K562 (cell line): ENCODE measurements around the gene MOCS3. TPM values are rescaled to one million over a fixed set of nuclear protein-coding genes. Genes with fewer than 3 reads are reported as not detected.

ENCODE experiments used
- CCNT2 ChIP-seq: IDR thresholded peaks from 2 replicates; pipeline ENCODE4 v1.6.1; 2011; ENCODE audit warnings: borderline replicate concordance, low read depth, mild to moderate bottlenecking, moderate library complexity, mixed read lengths, low read length; ENCODE audit not compliant: insufficient read length; ENCODE audit errors: extremely low read depth
- CREB1 ChIP-seq, 2 experiments: sonication (generic) in 1 of 2; formaldehyde crosslinking in 1 of 2; IDR thresholded peaks; 2 replicates each; pipeline versions ENCODE4 v1.6.1 to v1.8.0; 2012 to 2022; ENCODE audit warnings: inconsistent platforms in 1 of 2, mild to moderate bottlenecking in 1 of 2, missing genetic modification reagents in 1 of 2, moderate library complexity in 1 of 2
- CREM ChIP-seq: IDR thresholded peaks from 2 replicates; pipeline ENCODE4 v1.6.1; 2014; ENCODE audit warnings: antibody characterized with exemption, low read depth
- CTBP1 ChIP-seq: fragments of 450-650 bp; IDR thresholded peaks from 2 replicates; pipeline ENCODE4 v1.6.1; 2016; ENCODE audit warnings: borderline replicate concordance
- NFIC ChIP-seq: fragments of 450-650 bp; IDR thresholded peaks from 2 replicates; pipeline ENCODE4 v1.6.1; 2017; ENCODE audit warnings: mild to moderate bottlenecking, inconsistent platforms
- NR2C2 ChIP-seq, 2 experiments: fragments of 200-800 bp in 1 of 2; sonication (Bioruptor generic) in 1 of 2; sonication (generic) in 1 of 2; formaldehyde crosslinking in 1 of 2; IDR thresholded peaks; 2 replicates each; pipeline versions ENCODE4 v1.6.1 to v1.8.0; 2016 to 2022; ENCODE audit warnings: mild to moderate bottlenecking in 1 of 2, missing compliant biosample characterization in 1 of 2, missing genetic modification characterization in 1 of 2, missing genetic modification reagents in 1 of 2
- POLR2AphosphoS5 ChIP-seq: IDR thresholded peaks from 2 replicates; pipeline ENCODE4 v1.6.1; 2011; ENCODE audit warnings: mild to moderate bottlenecking, low read depth, low read length, moderate library complexity; ENCODE audit not compliant: control insufficient read depth, insufficient read depth
- TAF1 ChIP-seq: IDR thresholded peaks from 2 replicates; pipeline ENCODE4 v1.6.1; 2011; ENCODE audit warnings: mild to moderate bottlenecking, low read length, moderate library complexity; ENCODE audit not compliant: insufficient read depth, control insufficient read depth, severe bottlenecking; ENCODE audit errors: extremely low read depth
- TCF3 ChIP-seq: sonication (generic); formaldehyde crosslinking; IDR thresholded peaks from 2 replicates; pipeline ENCODE4 v1.4.0; 2020; ENCODE audit warnings: mild to moderate bottlenecking, missing genetic modification reagents
- ZBTB7A ChIP-seq: IDR thresholded peaks from 2 replicates; pipeline ENCODE4 v1.6.1; 2011; ENCODE audit warnings: low read depth, mild to moderate bottlenecking, low read length, moderate library complexity, borderline replicate concordance; ENCODE audit not compliant: control insufficient read depth
- polyA plus RNA-seq, 8 experiments: library from polyadenylated mRNA; depleted of rRNA in 4 of 8; stranded (reverse) in 5 of 8; unstranded in 3 of 8; fragments of >200 nt; fragmentation: Nextera tagmentation in 2 of 8; fragmentation: Illumina TruSeq in 1 of 8; extraction: Ambion mirVana in 2 of 8; extraction: Trizol in 1 of 8; gene quantifications; 2 replicates each; pipeline versions ENCODE4 v1.2.1 to v1.2.3, GENCODE V29; 2011 to 2014; ENCODE audit warnings: inconsistent platforms in 1 of 8, missing spikeins in 1 of 8
- total RNA-seq, 7 experiments: library from RNA; depleted of rRNA in 6 of 7; stranded (reverse); fragments of >200 nt in 6 of 7; fragmentation: Illumina TruSeq in 2 of 7; extraction: Trizol in 2 of 7; gene quantifications; 2 replicates each; pipeline versions ENCODE4 v1.2.1 to v1.2.3, GENCODE V29; 2011 to 2021; ENCODE audit warnings: low replicate concordance in 1 of 7
- TF ChIP-seq, protein P1 (sequence below): fragments of 450-650 bp; IDR thresholded peaks from 2 replicates; pipeline ENCODE4 v1.6.1; 2018; ENCODE audit not compliant: partially characterized antibody
- TF ChIP-seq, protein P2 (sequence below): fragments of 250-450 bp; sonication (Bioruptor Pico); IDR thresholded peaks from 2 replicates; pipeline ENCODE4 v1.5.0; 2021
- TF ChIP-seq, protein P3 (sequence below), 3 experiments: fragments of 200-800 bp in 1 of 3; fragments of 250-450 bp in 1 of 3; fragments of 450-650 bp in 1 of 3; sonication (Bioruptor Pico) in 1 of 3; sonication (Bioruptor generic) in 1 of 3; formaldehyde crosslinking in 1 of 3; IDR thresholded peaks; 2 replicates each; pipeline versions ENCODE4 v1.6.1 to v1.8.0; 2016 to 2022; ENCODE audit warnings: mild to moderate bottlenecking in 2 of 3, missing genetic modification characterization in 2 of 3, missing compliant biosample characterization in 1 of 3, moderate library complexity in 1 of 3
- TF ChIP-seq, protein P4 (sequence below): fragments of 250-450 bp; sonication (Bioruptor Pico); IDR thresholded peaks from 2 replicates; pipeline ENCODE4 v1.4.0; 2020; ENCODE audit warnings: borderline replicate concordance

MOCS3 gene
- total and polyA plus RNA-seq, 9 of the 15 experiments (the other 6 are each of a cell fraction or from before 2014, with no cell fraction given): 0.70 to 6.2 (median 2.9) TPM

DNA sequence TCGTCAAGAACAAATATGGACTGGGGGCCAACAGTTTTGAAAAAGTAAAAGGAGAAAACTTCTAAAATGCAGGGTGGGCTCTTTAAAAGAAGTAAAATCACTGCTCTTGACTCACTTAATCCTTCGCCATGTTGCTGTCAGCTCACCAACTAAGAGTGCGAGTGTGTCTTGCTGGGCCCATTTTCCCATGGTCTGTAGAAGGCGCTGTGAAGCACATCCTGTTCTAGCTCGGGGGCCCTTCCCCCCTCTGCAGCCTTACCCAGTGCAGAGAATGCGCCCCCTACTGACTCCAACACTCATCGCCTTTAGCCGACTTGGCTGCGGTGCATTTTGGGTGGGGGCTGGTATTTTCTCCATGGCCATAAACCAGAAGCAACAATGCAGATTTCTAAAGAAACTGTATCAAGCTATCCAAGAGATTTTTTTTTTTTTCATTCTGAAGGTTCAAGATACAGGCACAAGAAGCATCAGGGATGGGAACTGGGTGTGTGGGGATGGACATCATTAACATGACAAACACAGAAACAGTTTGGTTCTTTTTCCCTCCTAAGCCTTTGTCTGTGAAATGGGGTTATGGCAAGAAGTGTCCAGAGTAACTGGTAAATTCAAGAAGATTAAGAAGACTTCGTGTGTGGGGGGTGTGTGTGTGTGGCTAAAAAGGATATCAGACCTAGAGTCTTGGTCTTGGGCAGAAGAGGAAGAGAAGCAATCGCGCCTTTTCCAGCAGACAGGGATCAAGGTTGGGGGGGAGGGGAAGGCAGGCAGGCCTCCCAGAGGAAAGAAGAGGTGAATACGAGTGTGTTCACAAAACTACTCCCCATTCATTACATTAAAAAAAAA, 29.1 kb upstream of the MOCS3 start (continued):
- TF ChIP-seq, protein P1, sequence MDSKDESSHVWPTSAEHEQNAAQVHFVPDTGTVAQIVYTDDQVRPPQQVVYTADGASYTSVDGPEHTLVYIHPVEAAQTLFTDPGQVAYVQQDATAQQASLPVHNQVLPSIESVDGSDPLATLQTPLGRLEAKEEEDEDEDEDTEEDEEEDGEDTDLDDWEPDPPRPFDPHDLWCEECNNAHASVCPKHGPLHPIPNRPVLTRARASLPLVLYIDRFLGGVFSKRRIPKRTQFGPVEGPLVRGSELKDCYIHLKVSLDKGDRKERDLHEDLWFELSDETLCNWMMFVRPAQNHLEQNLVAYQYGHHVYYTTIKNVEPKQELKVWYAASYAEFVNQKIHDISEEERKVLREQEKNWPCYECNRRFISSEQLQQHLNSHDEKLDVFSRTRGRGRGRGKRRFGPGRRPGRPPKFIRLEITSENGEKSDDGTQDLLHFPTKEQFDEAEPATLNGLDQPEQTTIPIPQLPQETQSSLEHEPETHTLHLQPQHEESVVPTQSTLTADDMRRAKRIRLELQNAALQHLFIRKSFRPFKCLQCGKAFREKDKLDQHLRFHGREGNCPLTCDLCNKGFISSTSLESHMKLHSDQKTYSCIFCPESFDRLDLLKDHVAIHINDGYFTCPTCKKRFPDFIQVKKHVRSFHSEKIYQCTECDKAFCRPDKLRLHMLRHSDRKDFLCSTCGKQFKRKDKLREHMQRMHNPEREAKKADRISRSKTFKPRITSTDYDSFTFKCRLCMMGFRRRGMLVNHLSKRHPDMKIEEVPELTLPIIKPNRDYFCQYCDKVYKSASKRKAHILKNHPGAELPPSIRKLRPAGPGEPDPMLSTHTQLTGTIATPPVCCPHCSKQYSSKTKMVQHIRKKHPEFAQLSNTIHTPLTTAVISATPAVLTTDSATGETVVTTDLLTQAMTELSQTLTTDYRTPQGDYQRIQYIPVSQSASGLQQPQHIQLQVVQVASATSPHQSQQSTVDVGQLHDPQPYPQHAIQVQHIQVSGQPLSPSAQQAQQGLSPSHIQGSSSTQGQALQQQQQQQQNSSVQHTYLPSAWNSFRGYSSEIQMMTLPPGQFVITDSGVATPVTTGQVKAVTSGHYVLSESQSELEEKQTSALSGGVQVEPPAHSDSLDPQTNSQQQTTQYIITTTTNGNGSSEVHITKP: peak; percentile 55
- TF ChIP-seq ZBTB7A: 0 out of 2 replicates have a peak, but pooled peaks have one; percentile 57
- TF ChIP-seq CCNT2: no peak
- TF ChIP-seq NR2C2 (CRISPR knock-in tag; IDR thresholded peaks at IDR 0.05): no peak
- no peak for TF ChIP-seq NR2C2 (tag; IDR thresholded peaks at IDR 0.05)
- TF ChIP-seq CREB1 (IDR thresholded peaks at IDR 0.05): peak; percentile 59
- peak; percentile 74 for TF ChIP-seq CREB1 (CRISPR knock-in tag; IDR thresholded peaks at IDR 0.05)
- TF ChIP-seq, protein P2, sequence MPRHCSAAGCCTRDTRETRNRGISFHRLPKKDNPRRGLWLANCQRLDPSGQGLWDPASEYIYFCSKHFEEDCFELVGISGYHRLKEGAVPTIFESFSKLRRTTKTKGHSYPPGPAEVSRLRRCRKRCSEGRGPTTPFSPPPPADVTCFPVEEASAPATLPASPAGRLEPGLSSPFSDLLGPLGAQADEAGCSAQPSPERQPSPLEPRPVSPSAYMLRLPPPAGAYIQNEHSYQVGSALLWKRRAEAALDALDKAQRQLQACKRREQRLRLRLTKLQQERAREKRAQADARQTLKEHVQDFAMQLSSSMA (CRISPR knock-in tag): peak; percentile 58; the same call in 1 of the 2 replicates
- peak; percentile 61 for TF ChIP-seq TAF1
- TF ChIP-seq, protein P3, sequence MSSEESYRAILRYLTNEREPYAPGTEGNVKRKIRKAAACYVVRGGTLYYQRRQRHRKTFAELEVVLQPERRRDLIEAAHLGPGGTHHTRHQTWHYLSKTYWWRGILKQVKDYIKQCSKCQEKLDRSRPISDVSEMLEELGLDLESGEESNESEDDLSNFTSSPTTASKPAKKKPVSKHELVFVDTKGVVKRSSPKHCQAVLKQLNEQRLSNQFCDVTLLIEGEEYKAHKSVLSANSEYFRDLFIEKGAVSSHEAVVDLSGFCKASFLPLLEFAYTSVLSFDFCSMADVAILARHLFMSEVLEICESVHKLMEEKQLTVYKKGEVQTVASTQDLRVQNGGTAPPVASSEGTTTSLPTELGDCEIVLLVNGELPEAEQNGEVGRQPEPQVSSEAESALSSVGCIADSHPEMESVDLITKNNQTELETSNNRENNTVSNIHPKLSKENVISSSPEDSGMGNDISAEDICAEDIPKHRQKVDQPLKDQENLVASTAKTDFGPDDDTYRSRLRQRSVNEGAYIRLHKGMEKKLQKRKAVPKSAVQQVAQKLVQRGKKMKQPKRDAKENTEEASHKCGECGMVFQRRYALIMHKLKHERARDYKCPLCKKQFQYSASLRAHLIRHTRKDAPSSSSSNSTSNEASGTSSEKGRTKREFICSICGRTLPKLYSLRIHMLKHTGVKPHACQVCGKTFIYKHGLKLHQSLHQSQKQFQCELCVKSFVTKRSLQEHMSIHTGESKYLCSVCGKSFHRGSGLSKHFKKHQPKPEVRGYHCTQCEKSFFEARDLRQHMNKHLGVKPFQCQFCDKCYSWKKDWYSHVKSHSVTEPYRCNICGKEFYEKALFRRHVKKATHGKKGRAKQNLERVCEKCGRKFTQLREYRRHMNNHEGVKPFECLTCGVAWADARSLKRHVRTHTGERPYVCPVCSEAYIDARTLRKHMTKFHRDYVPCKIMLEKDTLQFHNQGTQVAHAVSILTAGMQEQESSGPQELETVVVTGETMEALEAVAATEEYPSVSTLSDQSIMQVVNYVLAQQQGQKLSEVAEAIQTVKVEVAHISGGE (CRISPR knock-in tag; IDR thresholded peaks at IDR 0.05): no peak
- TF ChIP-seq CREM: peak; percentile 87
- TF ChIP-seq NFIC: peak; percentile 56; the same call in 1 of the 2 replicates
- TF ChIP-seq POLR2AphosphoS5: peak; percentile 62; the same call in 1 of the 2 replicates
- peak; percentile 63; the same call in 1 of the 2 replicates for TF ChIP-seq CTBP1
- peak; percentile 13 for TF ChIP-seq TCF3
- TF ChIP-seq, protein P4, sequence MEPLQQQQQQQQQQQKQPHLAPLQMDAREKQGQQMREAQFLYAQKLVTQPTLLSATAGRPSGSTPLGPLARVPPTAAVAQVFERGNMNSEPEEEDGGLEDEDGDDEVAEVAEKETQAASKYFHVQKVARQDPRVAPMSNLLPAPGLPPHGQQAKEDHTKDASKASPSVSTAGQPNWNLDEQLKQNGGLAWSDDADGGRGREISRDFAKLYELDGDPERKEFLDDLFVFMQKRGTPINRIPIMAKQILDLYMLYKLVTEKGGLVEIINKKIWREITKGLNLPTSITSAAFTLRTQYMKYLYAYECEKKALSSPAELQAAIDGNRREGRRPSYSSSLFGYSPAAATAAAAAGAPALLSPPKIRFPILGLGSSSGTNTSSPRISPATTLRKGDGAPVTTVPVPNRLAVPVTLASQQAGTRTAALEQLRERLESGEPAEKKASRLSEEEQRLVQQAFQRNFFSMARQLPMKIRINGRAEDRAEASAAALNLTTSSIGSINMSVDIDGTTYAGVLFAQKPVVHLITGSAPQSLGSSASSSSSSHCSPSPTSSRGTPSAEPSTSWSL (CRISPR knock-in tag): no peak
